GM19328 (cell line): Measurements from ENCODE around the gene RXRB.
"Not testable (repeated sequence)": the region's sequence is repeated elsewhere in the genome, so short reads cannot be mapped to it uniquely, and the experiment has no call there.

Experiments used
- ATAC-seq: cut with Tn5 transposase; IDR thresholded peaks from one replicate; pipeline ENCODE4 v1.9.1; 2021; ENCODE audit warnings: mild to moderate bottlenecking, moderate library complexity; ENCODE audit not compliant: unreplicated experiment

Gene RXRB

DNA sequence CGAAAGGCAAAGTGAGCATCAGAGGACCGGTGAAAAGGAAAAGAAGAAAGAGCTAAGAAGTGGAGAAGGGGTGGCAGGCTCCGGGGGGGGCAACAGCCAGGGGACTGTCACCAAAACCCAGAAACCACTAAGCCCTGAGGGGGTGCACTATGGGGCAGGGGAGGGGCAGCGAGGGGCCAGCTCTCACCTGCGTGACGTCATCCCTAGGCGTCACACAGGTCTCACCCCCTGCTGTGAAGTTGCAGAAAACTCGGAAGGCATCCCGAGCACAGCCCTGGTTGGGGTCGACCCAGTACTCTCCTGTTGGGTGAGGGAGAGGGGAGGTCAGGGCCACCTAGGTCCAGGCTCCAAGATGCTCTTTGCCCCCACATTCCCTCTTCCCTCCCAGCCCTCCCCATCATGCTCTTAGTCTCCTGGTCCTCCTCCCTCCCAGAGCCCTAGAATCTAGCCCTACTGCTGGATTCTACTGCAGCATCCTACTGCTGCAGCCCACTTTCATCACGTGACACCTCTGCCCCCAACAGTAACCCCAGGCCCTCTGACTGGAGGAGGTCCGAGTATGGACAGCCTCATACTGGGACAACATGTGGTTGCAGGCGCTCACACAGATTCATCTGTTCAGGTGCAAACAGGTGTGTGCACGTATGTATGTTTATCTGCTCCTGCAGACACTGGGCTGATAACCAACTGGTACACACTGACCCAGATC is 35.6 kb downstream of the RXRB start:
- no peak for ATAC-seq

DNA sequence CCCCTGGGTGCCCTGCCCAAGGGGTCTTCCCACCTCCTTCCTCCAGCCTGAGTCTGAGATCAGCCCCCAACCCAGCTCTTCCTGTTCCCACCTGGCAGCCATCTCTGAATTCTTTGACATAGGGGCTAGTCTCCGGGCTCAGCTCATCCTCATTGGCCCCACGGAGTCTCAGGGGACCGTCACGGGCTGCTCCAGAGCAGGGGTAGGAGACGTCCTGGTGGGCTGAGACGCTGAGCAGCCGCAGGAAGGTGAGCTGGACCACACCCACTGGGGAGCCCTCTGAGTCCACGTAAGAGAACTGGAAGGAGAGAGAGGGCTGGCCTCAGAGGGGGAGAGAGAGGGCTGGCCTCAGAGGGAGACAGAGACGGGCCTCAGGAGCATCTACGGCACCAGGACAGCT is 36.3 kb downstream of the RXRB start:
- no peak for ATAC-seq

- ATAC-seq = no peak
Measured at GRCh38 chr6:33163540-33163939, 36.9 kb downstream of the RXRB start.

DNA sequence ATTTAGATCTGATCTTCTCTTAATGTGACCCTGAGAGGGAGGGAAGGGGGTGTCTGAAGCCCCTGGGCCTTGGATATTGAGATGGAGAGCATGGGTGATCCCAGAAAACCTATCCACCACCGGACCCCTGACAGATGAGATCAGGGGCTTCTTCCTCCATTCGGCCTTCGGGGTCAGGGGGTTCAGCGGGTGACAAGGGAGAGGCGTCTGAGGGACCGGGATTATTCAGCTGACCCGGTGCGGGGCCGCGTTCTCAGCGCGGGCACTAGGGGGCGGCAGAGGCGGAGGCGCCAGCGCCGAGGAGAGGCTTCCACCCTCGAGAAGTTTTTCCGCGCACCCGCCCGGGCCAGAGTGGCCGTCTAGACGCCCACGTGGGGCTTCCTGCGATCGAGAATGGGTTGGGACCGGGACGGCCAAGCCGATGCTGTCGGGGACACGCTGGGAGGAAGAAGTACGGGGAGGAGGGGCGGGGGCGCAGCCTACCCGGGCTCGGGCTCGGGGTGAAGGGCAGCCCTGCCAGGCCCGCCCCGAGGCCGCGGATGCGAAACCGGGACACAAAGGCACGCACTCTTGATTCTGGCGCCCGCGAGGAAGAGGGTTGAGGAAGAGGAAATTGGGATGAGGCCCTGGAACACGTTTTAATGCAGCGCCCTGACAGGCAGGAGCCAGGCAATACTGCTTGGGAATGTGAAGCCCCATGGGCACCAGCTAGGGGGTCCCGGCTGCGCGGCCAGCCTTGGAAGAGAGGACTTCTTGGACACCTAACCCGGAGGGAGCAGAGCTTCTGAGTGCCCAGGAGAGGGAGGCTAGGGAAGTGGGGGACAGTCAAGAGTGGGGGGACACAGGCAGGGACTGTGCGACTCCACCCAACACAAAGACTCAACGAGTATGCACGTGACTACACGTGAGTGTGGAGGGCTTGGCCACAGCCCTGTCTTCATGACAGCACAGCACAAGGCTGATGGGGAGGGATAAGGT is 38.8 kb downstream of the RXRB start:
- no peak for ATAC-seq

- ATAC-seq = no peak
Measured at GRCh38 chr6:33160728-33161344, 39.6 kb downstream of the RXRB start.

GRCh38 chr6:33160096-33160495 is 40.4 kb downstream of the RXRB start:
- ATAC-seq = no peak

GRCh38 chr6:33156964-33157363 is 43.5 kb downstream of the RXRB start:
- ATAC-seq = no peak

GRCh38 chr6:33156561-33156960 is 43.9 kb downstream of the RXRB start:
- no peak for ATAC-seq

DNA sequence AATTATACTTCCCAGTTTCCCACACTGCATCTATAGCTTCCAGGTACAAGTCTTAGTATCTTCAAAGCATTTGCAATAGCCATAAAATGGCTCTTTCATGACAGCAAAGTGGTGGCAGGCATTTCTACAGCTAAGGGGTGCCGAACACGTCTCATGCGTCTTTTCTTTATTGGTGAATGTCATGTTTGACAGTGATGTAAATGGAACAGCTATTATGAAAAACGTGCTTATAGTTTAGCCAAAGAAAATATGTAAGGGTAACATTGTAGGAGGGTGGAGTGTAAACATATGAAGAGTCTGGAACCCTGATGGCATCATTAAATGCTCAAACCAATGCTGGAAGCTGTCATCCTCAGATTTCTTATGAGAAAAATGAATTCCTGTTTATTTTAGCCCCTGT is 46.1 kb downstream of the RXRB start:
- no peak for ATAC-seq

DNA sequence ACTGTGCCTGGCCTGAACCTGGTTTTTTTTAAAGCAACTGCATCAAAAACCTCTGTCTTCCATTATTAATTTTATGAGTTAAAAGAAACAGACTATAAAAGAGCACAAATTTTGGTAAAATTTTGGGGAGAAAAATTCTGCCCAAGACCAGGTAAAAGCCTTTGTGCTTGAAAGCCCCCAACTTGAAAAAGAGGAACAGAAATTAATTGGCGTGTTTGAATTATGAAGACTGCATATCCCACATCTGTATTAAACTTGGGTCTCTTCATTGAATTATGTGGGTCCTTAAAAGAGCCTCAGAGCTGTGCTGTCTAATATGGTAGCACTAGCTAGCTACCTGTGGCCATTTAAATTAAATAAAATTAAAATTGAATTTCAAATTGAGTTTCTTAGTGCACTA is 49.4 kb downstream of the RXRB start:
- ATAC-seq = no peak

DNA sequence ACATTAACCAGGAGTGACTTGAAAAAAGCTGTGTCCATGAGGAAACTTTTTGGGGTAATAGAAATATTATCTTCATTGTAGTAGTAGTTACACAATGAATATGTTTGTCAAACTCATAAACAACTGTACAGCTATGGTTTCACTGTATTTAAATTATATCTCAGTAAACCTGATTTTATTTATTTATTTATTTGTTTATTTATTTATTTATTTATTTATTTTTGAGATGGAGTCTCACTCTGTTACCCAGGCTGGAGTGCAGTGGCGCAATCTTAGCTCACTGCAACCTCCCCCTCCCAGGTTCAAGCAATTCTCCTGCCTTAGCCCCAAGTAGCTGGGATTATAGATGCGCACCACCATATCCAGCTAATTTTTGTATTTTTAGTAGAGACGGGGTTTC is 49.9 kb downstream of the RXRB start:
- ATAC-seq = not testable (repeated sequence)

GRCh38 chr6:33147807-33148666 is 52.4 kb downstream of the RXRB start:
- ATAC-seq = no peak

GRCh38 chr6:33144373-33144772 is 56.1 kb downstream of the RXRB start:
- no peak for ATAC-seq
